ENCODE results near the gene TP73.

Gene TP73

DNA sequence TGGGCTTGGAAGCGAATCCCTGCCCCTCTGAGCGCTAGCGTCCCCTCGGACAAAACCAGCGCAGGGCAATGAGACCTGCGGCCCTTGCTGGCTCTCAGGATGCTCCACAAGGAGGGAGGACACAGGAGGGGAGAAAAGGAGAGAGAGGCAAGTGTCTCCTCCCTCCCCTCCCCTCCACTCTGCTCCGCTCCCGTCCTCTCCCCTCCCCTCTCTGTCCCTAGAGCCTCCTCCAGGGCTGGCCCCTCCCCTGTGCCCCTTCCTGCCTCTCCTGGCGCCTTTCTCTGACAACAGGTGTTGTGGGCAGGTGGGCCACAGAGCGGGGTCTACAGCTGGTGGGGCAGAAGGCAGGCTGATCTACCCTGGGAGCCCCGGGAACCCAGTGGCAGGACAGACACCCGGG lies 35.2 kb downstream of the TP73 start:
- no peak for DNase-seq (ENCODE audit: low spot score)
- TF ChIP-seq CTCF (conservative IDR thresholded peaks at IDR 0.05; ENCODE audit: low read depth), result no peak
- ChIA-PET POLR2A (ENCODE audit: low non-redundant PET) (no interaction called here), CTCF (no interaction called here)
- H3K27ac ChIP-seq, result 0 out of 2 replicates have a peak overlapping the region, but pooled peaks have one; percentile 31

DNA sequence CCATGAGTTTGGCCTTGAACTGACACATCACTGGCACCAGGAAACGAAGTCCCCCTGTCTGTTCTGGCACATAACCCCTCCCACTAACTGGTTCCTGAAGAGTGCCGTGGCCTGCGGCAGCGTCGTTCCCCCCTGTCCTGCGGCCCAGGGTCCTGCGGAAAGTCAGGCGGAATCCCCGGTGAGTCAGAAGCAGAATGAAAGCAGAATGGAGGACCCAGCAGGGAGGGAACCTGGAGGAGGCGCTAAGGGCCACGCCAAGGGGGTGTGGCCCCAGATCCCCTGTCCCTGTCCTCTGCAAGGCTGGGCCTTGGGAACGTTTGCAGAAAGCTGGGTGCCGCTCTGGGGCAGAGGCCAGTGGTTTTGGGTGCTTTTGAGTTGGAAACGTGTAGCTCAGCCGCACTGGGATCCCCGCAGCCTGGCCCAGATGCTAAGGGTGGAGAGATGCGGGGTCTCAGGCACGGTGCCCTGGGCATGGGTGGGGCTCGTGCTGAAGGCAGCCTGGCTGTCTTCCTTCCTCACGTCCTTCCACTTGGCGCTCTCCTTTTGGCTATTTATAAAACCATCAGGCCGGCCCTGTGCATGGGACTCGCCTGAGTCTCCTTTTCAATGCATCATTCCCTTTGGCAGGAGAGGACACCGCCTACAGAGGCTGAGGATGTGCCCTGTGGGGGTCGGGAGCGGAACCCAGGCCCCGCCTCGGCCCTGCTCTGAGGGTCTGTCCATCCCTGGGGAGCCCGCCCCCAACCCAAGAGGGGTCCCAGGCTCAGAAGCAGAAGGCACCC lies 36.2 kb downstream of the TP73 start:
- H3K27ac ChIP-seq, result peak overlapping the region; percentile 77
- TF ChIP-seq CTCF (conservative IDR thresholded peaks at IDR 0.05; ENCODE audit: low read depth), result no peak
- ChIA-PET CTCF (no interaction called here), POLR2A (ENCODE audit: low non-redundant PET) (interaction anchor here (0.6 kb wide), 1 partner anchor 68 kb away, joined by 3 read pairs; no protein-coding TSS in a partner anchor)
- DNase-seq (ENCODE audit: low spot score), result no peak

- CTCF ChIA-PET, result interaction anchor here (0.6 to 0.7 kb wide), 2 partner anchors 37 to 1820 kb away, joined by 5 read pairs; partner anchors contain the start of gene TP73
- POLR2A ChIA-PET (ENCODE audit: low non-redundant PET), result no interaction called here
- TF ChIP-seq CTCF (conservative IDR thresholded peaks at IDR 0.05; ENCODE audit: low read depth), result no peak
- no peak for DNase-seq (ENCODE audit: low spot score)
- H3K27ac ChIP-seq, result peak overlapping the region; percentile 77
Measured at GRCh38 chr1:3689138-3689750, 36.9 kb downstream of the TP73 start.

GRCh38 chr1:3690282-3691065 lies 38.2 kb downstream of the TP73 start:
- ChIA-PET POLR2A (ENCODE audit: low non-redundant PET) (no interaction called here), CTCF (interaction anchor here (0.7 to 0.9 kb wide), 2 partner anchors 27 to 1819 kb away, joined by 4 to 5 read pairs; no protein-coding TSS in a partner anchor)
- peak; percentile 94 for DNase-seq (ENCODE audit: low spot score)
- TF ChIP-seq CTCF (conservative IDR thresholded peaks at IDR 0.05; ENCODE audit: low read depth), result no peak
- peak overlapping the region; percentile 77 for H3K27ac ChIP-seq

DNA sequence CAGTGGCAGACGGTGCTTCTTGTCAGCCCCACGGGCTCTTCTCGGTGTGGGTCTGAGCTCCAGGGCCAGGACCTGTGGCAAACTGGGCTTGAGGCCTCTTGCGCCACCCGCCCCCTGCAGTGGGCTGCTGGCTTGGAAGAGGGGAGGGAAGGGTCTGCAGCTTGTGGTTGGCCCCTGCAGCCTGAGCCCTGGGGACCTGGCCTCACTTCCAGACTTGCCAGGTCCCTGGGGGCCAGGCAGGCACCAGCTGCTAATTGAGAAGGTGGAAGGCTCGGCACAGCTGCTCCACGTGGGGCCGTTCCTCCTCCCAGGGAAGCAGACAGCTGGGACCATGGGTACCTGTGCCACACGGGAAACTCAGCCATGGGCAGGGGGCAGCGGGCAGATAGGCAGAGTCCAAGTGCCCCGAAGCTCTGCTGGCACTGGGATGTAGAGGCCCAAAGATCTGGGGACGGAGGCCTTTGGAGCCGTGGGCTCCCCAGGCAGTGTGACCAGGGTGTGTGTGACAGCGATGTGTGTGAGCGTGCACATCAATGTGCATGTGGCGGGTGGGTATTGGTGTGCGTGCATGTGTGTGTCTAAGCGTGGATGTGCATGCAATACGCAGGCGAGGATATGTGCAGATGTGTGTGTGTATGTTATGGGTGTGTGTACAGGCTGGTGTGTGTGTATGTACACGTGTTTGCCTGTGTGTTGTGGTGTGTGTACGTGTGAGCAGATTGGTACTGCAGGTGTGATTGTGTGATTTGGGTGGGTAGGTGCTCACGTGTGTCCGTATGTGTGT lies 39.3 kb downstream of the TP73 start:
- TF ChIP-seq CTCF (conservative IDR thresholded peaks at IDR 0.05; ENCODE audit: low read depth), result no peak
- CTCF ChIA-PET, result interaction anchor here (0.9 to 1.0 kb wide), 2 partner anchors 11 to 26 kb away, joined by 3 to 4 read pairs; no protein-coding TSS in a partner anchor
- peak overlapping the region; percentile 77 for H3K27ac ChIP-seq
- DNase-seq (ENCODE audit: low spot score), result no peak
- POLR2A ChIA-PET (ENCODE audit: low non-redundant PET), result no interaction called here

Data from RWPE1 (cell line).